Loucy (cell line): ENCODE data around the gene SEMA6D.

Experiments
- H2AFZ ChIP-seq: fragments of 200-600 bp; sonication (generic); 2 replicates; pipeline ENCODE4 v1.6.0; 2016; ENCODE audit warnings: antibody characterized with exemption, mild to moderate bottlenecking, low read length, moderate library complexity
- H3F3A ChIP-seq: fragments of 200-600 bp; 2 replicates; pipeline ENCODE4 v1.6.0; 2016; ENCODE audit warnings: antibody characterized with exemption, low read depth, mild to moderate bottlenecking
- H3K27me3 ChIP-seq: fragments of 200-600 bp; sonication (generic); 2 replicates; pipeline ENCODE4 v1.6.1; 2014; ENCODE audit warnings: low read length, mild to moderate bottlenecking; ENCODE audit not compliant: insufficient read depth, poor library complexity, severe bottlenecking
- H3K36me3 ChIP-seq: fragments of 200-600 bp; sonication (generic); 2 replicates; pipeline ENCODE4 v1.6.1; 2016; ENCODE audit warnings: low read length; ENCODE audit not compliant: insufficient read depth
- H3K4me1 ChIP-seq: fragments of 200-600 bp; sonication (generic); 2 replicates; pipeline ENCODE4 v1.5.1; 2014; ENCODE audit warnings: low read length, mild to moderate bottlenecking; ENCODE audit not compliant: insufficient read depth, poor library complexity, severe bottlenecking
- H3K4me2 ChIP-seq: fragments of 200-600 bp; sonication (generic); 2 replicates; pipeline ENCODE4 v1.6.0; 2014; ENCODE audit warnings: antibody characterized with exemption, low read length, low read depth, mild to moderate bottlenecking; ENCODE audit not compliant: poor library complexity, severe bottlenecking
- H3K4me3 ChIP-seq: fragments of 200-600 bp; sonication (generic); 2 replicates; pipeline ENCODE4 v1.5.1; 2014; ENCODE audit warnings: low read length, mild to moderate bottlenecking, mixed read lengths; ENCODE audit not compliant: poor library complexity, severe bottlenecking
- H3K79me2 ChIP-seq: fragments of 200-600 bp; sonication (generic); 2 replicates; pipeline ENCODE4 v1.6.1; 2014; ENCODE audit warnings: low read length; ENCODE audit not compliant: insufficient read depth
- H3K9ac ChIP-seq: fragments of 200-600 bp; sonication (generic); 2 replicates; pipeline ENCODE4 v1.6.0; 2014; ENCODE audit warnings: mild to moderate bottlenecking, low read depth, low read length, moderate library complexity; ENCODE audit not compliant: poor library complexity, severe bottlenecking
- H3K9me2 ChIP-seq: fragments of 200-600 bp; sonication (generic); replicated peaks from 2 replicates; pipeline ENCODE4 v1.6.1; 2016; ENCODE audit warnings: low read depth, low read length, mixed read lengths
- H3K9me3 ChIP-seq: fragments of 200-600 bp; sonication (generic); 2 replicates; pipeline ENCODE4 v1.6.1; 2014; ENCODE audit warnings: mild to moderate bottlenecking, antibody characterized with exemption, low read length, low read depth; ENCODE audit not compliant: insufficient read depth
- H4K20me1 ChIP-seq: fragments of 200-600 bp; sonication (generic); 2 replicates; pipeline ENCODE4 v1.6.0; 2014; ENCODE audit warnings: antibody characterized with exemption, low read length, mild to moderate bottlenecking; ENCODE audit not compliant: insufficient read depth, poor library complexity, severe bottlenecking
- CTCF ChIP-seq: fragments of 200-600 bp; sonication (generic); conservative IDR thresholded peaks from 2 replicates; pipeline ENCODE4 v1.5.1; 2014; ENCODE audit warnings: mild to moderate bottlenecking, antibody characterized with exemption, low read length
- EZH2phosphoT487 ChIP-seq: fragments of 200-600 bp; IDR thresholded peaks from 2 replicates; pipeline ENCODE4 v1.6.1; 2018; ENCODE audit warnings: antibody characterized with exemption, mild to moderate bottlenecking, moderate library complexity, borderline replicate concordance

SEMA6D gene

DNA sequence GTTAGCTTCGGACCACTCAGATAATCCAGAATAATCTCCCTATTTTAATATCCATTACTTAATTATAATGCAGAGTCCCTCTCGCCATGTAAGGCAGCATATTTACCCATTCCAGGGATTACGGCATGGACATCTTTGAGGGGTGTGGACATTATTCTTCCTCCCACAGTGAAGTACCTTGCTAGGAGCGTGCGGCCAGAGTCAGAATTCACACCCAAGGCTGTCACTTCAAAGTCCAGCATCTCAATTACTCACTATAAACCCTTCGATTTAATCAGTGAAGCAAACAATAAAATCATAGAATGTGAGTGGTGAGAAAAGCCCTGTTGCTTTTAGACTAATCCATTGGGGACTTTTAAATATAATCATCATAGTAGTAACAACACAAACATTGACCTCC is 11.6 kb downstream of the SEMA6D start:
- TF ChIP-seq CTCF, result no peak
- TF ChIP-seq EZH2phosphoT487, result no peak
- H4K20me1 ChIP-seq, result no peaks in the 10 kb centered on the region
- no peaks in the 10 kb centered on the region for H3K79me2 ChIP-seq

DNA sequence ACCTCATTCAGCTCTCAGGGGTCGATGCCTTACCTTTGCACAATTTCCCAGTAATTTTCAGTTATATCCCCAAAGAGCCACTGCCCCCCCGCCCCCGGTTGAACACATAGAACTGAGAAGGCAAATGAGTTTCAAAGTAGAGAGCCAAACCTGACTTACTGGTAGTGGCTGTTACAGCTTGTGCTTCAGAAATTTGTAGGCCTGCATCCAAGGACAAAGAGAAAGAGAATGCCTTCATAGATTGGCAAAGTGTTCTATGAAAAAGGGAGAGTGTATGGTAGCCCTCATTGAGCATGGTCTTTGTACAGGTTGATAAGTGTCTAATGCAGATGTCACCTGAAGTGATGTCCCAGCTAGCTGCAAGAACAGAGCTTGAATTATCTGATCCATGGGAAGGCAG is 13.9 kb downstream of the SEMA6D start:
- Histone ChIP-seq H3K36me3 (no peaks in the 10 kb centered on the region), H3K9me2 (no peaks in the 10 kb centered on the region), H3K9ac (no peak overlapping the region), H3K27me3 (no peaks in the 10 kb centered on the region), H3K9me3 (no peaks in the 10 kb centered on the region), H2AFZ (no peak overlapping the region), H3K4me2 (no peak overlapping the region), H4K20me1 (no peaks in the 10 kb centered on the region), H3K79me2 (no peaks in the 10 kb centered on the region), H3K4me3 (no peak overlapping the region), H3K4me1 (no peaks in the 10 kb centered on the region), H3F3A (no peaks in the 10 kb centered on the region)
- TF ChIP-seq EZH2phosphoT487 (no peak), CTCF (no peak)

More for the DNA sequence above, 11.6 kb downstream of the SEMA6D start:
- no peaks in the 10 kb centered on the region for H3K27me3 ChIP-seq
- H3K4me1 ChIP-seq, result no peaks in the 10 kb centered on the region
- H3F3A ChIP-seq, result no peaks in the 10 kb centered on the region
- no peaks in the 10 kb centered on the region for H3K36me3 ChIP-seq
- no peak overlapping the region for H3K4me2 ChIP-seq
- H2AFZ ChIP-seq, result no peak overlapping the region
- no peaks in the 10 kb centered on the region for H3K9me3 ChIP-seq
- H3K4me3 ChIP-seq, result no peak overlapping the region
- H3K9ac ChIP-seq, result no peak overlapping the region
- H3K9me2 ChIP-seq, result no peaks in the 10 kb centered on the region

DNA sequence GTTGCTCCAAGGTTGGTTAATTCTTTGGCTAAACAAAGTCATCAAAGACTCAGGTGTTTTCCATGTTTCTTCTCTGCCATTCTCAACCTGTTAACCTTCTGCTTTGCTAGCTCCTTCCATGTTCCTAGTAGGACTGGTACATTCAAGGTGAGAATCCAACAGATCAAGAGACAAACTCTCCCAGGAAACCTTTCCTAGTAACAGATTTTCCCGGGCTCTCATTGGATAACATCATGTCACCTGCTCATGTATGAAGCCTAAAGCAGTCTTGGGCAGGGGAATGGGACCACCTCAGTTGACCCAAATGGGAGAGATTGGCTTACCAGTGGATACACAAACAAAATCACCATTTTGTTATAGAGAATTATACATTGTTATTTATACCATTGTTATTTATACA is 14.9 kb downstream of the SEMA6D start:
- H3K9me3 ChIP-seq, result no peaks in the 10 kb centered on the region
- TF ChIP-seq EZH2phosphoT487, result no peak
- TF ChIP-seq CTCF, result no peak
- no peaks in the 10 kb centered on the region for H3K79me2 ChIP-seq
- no peaks in the 10 kb centered on the region for H4K20me1 ChIP-seq
- H2AFZ ChIP-seq, result no peak overlapping the region
- H3K4me2 ChIP-seq, result no peak overlapping the region
- no peaks in the 10 kb centered on the region for H3F3A ChIP-seq
- H3K9me2 ChIP-seq, result no peaks in the 10 kb centered on the region
- H3K9ac ChIP-seq, result no peak overlapping the region
- no peaks in the 10 kb centered on the region for H3K4me1 ChIP-seq
- H3K4me3 ChIP-seq, result no peak overlapping the region
- H3K27me3 ChIP-seq, result no peaks in the 10 kb centered on the region
- no peaks in the 10 kb centered on the region for H3K36me3 ChIP-seq
